ENCODE results near the gene RBL1.

DNA sequence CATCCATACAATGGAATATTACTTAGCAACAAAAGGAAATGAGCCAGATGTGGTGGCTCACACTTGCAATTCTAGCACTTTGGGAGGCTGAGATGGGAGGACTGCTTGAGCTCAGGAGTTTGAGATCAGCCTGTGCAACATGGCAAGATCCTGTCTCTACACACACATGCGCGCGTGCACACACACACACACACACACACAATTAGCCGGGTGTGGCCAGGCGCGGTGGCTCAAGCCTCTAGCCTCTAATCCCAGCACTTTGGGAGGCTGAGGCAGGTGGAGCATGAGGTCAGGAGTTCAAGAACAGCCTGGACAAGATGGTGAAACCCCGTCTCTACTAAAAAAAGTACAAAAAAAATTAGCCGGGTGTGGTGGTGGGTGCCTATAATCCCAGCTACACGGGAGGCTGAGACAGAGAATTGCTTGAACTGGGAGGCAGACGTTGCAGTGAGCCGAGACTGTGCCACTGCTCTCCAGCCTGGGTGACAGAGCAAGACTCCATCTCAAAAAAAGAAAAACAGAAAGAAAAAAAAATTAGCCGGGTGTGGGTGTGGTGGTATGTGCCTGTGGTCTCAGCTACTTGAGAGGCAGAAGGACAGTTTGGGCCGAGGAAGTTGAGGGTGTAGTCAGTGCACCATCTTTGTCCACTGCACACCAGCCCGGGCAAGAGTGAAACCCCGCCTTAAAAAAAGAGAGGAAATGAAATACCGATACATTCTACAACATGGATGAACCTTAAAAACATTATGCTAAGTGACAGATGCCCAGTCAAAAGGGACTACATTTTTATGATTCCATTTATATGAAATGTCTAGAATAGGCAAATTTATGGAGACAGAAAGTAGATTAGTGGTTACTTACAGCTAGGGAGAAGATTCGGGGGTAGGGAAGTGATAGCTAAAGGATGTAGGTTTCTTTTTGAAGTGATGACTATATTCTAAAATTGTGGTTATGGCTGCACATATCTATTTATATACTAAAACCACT, 52.5 kb downstream of the RBL1 start:
- TF ChIP-seq, protein P1, sequence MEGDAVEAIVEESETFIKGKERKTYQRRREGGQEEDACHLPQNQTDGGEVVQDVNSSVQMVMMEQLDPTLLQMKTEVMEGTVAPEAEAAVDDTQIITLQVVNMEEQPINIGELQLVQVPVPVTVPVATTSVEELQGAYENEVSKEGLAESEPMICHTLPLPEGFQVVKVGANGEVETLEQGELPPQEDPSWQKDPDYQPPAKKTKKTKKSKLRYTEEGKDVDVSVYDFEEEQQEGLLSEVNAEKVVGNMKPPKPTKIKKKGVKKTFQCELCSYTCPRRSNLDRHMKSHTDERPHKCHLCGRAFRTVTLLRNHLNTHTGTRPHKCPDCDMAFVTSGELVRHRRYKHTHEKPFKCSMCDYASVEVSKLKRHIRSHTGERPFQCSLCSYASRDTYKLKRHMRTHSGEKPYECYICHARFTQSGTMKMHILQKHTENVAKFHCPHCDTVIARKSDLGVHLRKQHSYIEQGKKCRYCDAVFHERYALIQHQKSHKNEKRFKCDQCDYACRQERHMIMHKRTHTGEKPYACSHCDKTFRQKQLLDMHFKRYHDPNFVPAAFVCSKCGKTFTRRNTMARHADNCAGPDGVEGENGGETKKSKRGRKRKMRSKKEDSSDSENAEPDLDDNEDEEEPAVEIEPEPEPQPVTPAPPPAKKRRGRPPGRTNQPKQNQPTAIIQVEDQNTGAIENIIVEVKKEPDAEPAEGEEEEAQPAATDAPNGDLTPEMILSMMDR (IDR thresholded peaks at IDR 0.05; ENCODE audit: poor library complexity, severe bottlenecking) = no peak
- TF ChIP-seq, protein P2, sequence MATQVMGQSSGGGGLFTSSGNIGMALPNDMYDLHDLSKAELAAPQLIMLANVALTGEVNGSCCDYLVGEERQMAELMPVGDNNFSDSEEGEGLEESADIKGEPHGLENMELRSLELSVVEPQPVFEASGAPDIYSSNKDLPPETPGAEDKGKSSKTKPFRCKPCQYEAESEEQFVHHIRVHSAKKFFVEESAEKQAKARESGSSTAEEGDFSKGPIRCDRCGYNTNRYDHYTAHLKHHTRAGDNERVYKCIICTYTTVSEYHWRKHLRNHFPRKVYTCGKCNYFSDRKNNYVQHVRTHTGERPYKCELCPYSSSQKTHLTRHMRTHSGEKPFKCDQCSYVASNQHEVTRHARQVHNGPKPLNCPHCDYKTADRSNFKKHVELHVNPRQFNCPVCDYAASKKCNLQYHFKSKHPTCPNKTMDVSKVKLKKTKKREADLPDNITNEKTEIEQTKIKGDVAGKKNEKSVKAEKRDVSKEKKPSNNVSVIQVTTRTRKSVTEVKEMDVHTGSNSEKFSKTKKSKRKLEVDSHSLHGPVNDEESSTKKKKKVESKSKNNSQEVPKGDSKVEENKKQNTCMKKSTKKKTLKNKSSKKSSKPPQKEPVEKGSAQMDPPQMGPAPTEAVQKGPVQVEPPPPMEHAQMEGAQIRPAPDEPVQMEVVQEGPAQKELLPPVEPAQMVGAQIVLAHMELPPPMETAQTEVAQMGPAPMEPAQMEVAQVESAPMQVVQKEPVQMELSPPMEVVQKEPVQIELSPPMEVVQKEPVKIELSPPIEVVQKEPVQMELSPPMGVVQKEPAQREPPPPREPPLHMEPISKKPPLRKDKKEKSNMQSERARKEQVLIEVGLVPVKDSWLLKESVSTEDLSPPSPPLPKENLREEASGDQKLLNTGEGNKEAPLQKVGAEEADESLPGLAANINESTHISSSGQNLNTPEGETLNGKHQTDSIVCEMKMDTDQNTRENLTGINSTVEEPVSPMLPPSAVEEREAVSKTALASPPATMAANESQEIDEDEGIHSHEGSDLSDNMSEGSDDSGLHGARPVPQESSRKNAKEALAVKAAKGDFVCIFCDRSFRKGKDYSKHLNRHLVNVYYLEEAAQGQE (IDR thresholded peaks at IDR 0.05; ENCODE audit: borderline replicate concordance) = no peak
- TF ChIP-seq SMC3 (conservative IDR thresholded peaks at IDR 0.05; ENCODE audit: poor library complexity) (no peak), EZH2 (IDR thresholded peaks at IDR 0.05; ENCODE audit: borderline replicate concordance, insufficient read depth, low read length, poor library complexity, severe bottlenecking) (no peak)

Data from neural cell (in vitro differentiated cells).